HG03432 (cell line): Measurements from ENCODE around the gene FBRS.
"Not testable (repeated sequence)": the region's sequence is repeated elsewhere in the genome, so short reads cannot be mapped to it uniquely, and the experiment has no call there.

ENCODE experiments used
- ATAC-seq: cut with Tn5 transposase; IDR thresholded peaks from one replicate; pipeline ENCODE4 v1.9.1; 2021; ENCODE audit warnings: mild to moderate bottlenecking, moderate library complexity; ENCODE audit not compliant: unreplicated experiment

The FBRS gene

GRCh38 chr16:30657866-30658730 is at the start of gene FBRS:
TSS of gene FBRS (plus strand) at chr16:30658431. CDS start at chr16:30659519, 1,088 bp downstream.
- ATAC-seq, result peak; percentile 74

GRCh38 chr16:30609002-30609925 is 49.0 kb upstream of the FBRS start:
- peak; percentile 38 for ATAC-seq

- peak; percentile 81 for ATAC-seq
These were observed 48.0 kb upstream of the FBRS start, which contains the start of gene ZNF689 for GRCh38 chr16:30609926-30610839. TSS of gene ZNF689 (minus strand) at chr16:30610389. CDS start at chr16:30610041, 348 bp downstream.

- no peak for ATAC-seq
These were observed 42.7 kb upstream of the FBRS start for GRCh38 chr16:30615358-30616091.

GRCh38 chr16:30619202-30619601 is 39.0 kb upstream of the FBRS start:
- no peak for ATAC-seq

- no peak for ATAC-seq
These were observed 38.6 kb upstream of the FBRS start for GRCh38 chr16:30619638-30620037.

- ATAC-seq, result no peak
These were observed 38.1 kb upstream of the FBRS start for GRCh38 chr16:30620169-30620568.

- no peak for ATAC-seq
These were observed 36.5 kb upstream of the FBRS start for GRCh38 chr16:30621765-30622164.

GRCh38 chr16:30622455-30623032 is 35.7 kb upstream of the FBRS start:
- no peak for ATAC-seq

GRCh38 chr16:30623536-30624283 is 34.5 kb upstream of the FBRS start:
- ATAC-seq, result no peak

GRCh38 chr16:30626236-30626635 is 32.0 kb upstream of the FBRS start:
- no peak for ATAC-seq

- peak; percentile 55 for ATAC-seq
These were observed 29.3 kb upstream of the FBRS start for GRCh38 chr16:30628628-30629540.

- ATAC-seq, result not testable (repeated sequence)
These were observed 25.8 kb upstream of the FBRS start for GRCh38 chr16:30632454-30632853.

GRCh38 chr16:30633526-30633925 is 24.7 kb upstream of the FBRS start:
- no peak for ATAC-seq

- no peak for ATAC-seq
These were observed 21.6 kb upstream of the FBRS start for GRCh38 chr16:30636599-30636998.

GRCh38 chr16:30637139-30637538 is 21.1 kb upstream of the FBRS start:
- not testable (repeated sequence) for ATAC-seq

GRCh38 chr16:30637944-30638343 is 20.3 kb upstream of the FBRS start:
- no peak for ATAC-seq
